GM12872 (cell line): ENCODE results near the gene DCST1.

Source experiments
- CTCF ChIP-seq: IDR thresholded peaks from 3 replicates; pipeline ENCODE4 v1.5.1; 2011; ENCODE audit warnings: low read depth, mild to moderate bottlenecking, low read length, moderate library complexity; ENCODE audit not compliant: insufficient read depth

Gene DCST1

GRCh38 chr1:155014709-155015508 lies 18.7 kb upstream of the DCST1 start:
- TF ChIP-seq CTCF: no peak

GRCh38 chr1:155015527-155016230 lies 17.9 kb upstream of the DCST1 start:
- TF ChIP-seq CTCF: no peak

- no peak for TF ChIP-seq CTCF
These were observed 17.3 kb upstream of the DCST1 start for GRCh38 chr1:155016231-155016831.

- peak; percentile 100 for TF ChIP-seq CTCF
These were observed 16.3 kb upstream of the DCST1 start for GRCh38 chr1:155017041-155017945.

GRCh38 chr1:155017946-155018316 lies 15.7 kb upstream of the DCST1 start:
- no peak for TF ChIP-seq CTCF

- no peak for TF ChIP-seq CTCF
These were observed 14.8 kb upstream of the DCST1 start for GRCh38 chr1:155018617-155019348.
